Endothelial cell of umbilical vein (primary cell): ENCODE data around the gene ADAMTSL3. TPM values are rescaled to one million over a fixed set of nuclear protein-coding genes. Genes with fewer than 3 reads are reported as not detected.

Experiments used
- BruUV-seq: library from RNA; stranded (reverse); fragments of 400-500 nt; replicated peaks from 2 replicates; lab custom pipeline; 2021; lab: Mats Ljungman, UMichigan
- CTCF ChIA-PET: fragments of 300-600, 350-600 bp; sonication (Branson Sonifier 250); formaldehyde crosslinking; loops from one replicate; lab custom pipeline; 2021; ENCODE audit warnings: antibody characterized with exemption, inconsistent platforms; lab: Charles Lee
- POLR2A ChIA-PET: fragments of 300-600, 350-600 bp; sonication (Branson Sonifier 250); formaldehyde crosslinking; loops from one replicate; lab custom pipeline; 2021; ENCODE audit warnings: antibody characterized with exemption, inconsistent platforms; lab: Charles Lee
- DNase-seq: peaks from one replicate; pipeline ENCODE4 v3.0.0-alpha.2; 2011; ENCODE audit warnings: low read depth, low spot score
- FAIRE-seq: peaks from 2 replicates; lab custom pipeline; 2011; peaks lifted over from hg19 to GRCh38; lab: Jason Lieb, UNC
- H2AFZ ChIP-seq: 2 replicates; pipeline ENCODE4 v1.6.0; 2012; ENCODE audit warnings: low read depth, low read length, control low read depth, inconsistent platforms
- H3K27ac ChIP-seq: 2 replicates; pipeline ENCODE4 v1.5.1; 2011; ENCODE audit warnings: low read depth, mild to moderate bottlenecking, control low read depth, low read length, moderate library complexity; ENCODE audit not compliant: insufficient read depth
- H3K27me3 ChIP-seq, 2 experiments: 2 replicates each; pipeline versions ENCODE4 v1.6.0 to v1.6.1; 2011; ENCODE audit warnings: low read length in 2 of 2, mixed read lengths in 1 of 2; ENCODE audit not compliant: control insufficient read depth in 2 of 2, insufficient read depth in 2 of 2
- H3K36me3 ChIP-seq, 2 experiments: 2 replicates in 1 of 2; 3 replicates in 1 of 2; pipeline ENCODE4 v1.5.1; 2011; ENCODE audit warnings: low read length in 2 of 2, mild to moderate bottlenecking in 1 of 2, moderate library complexity in 1 of 2; ENCODE audit not compliant: control insufficient read depth in 2 of 2, insufficient read depth in 2 of 2; ENCODE audit errors: extremely low read depth in 1 of 2
- H3K4me1 ChIP-seq: 3 replicates; pipeline ENCODE4 v1.5.1; 2011; ENCODE audit warnings: mild to moderate bottlenecking, low read length; ENCODE audit not compliant: control insufficient read depth, insufficient read depth; ENCODE audit errors: extremely low read depth
- H3K4me2 ChIP-seq: 2 replicates; pipeline ENCODE4 v1.6.1; 2011; ENCODE audit warnings: low read length, control low read depth, mixed read lengths; ENCODE audit not compliant: insufficient read depth
- H3K4me3 ChIP-seq, 3 experiments: fragments of 200-600 bp in 1 of 3; sonication (generic), shearing (Covaris generic) in 1 of 3; replicated peaks in 1 of 3; 2 replicates each; pipeline ENCODE4 v1.5.1; 2011 to 2016; ENCODE audit warnings: control low read depth in 3 of 3, low read length in 3 of 3, mild to moderate bottlenecking in 2 of 3, inconsistent platforms in 1 of 3, low read depth in 1 of 3, moderate library complexity in 1 of 3; ENCODE audit not compliant: insufficient read depth in 1 of 3
- H3K79me2 ChIP-seq: 2 replicates; pipeline ENCODE4 v1.6.0; 2012; ENCODE audit warnings: low read length, inconsistent platforms; ENCODE audit not compliant: control insufficient read depth, insufficient read depth
- H3K9ac ChIP-seq: replicated peaks from 2 replicates; pipeline ENCODE3; 2011; ENCODE audit warnings: low read length, control low read depth; ENCODE audit not compliant: insufficient read depth; ENCODE audit errors: extremely low read depth
- H3K9me1 ChIP-seq: replicated peaks from 3 replicates; pipeline ENCODE4 v1.6.0; 2011; ENCODE audit warnings: mild to moderate bottlenecking, low read length; ENCODE audit not compliant: control insufficient read depth, insufficient read depth; ENCODE audit errors: extremely low read depth
- H3K9me3 ChIP-seq: replicated peaks from 2 replicates; pipeline ENCODE4 v1.5.1; 2012; ENCODE audit warnings: low read length, inconsistent platforms; ENCODE audit not compliant: control insufficient read depth, insufficient read depth
- H4K20me1 ChIP-seq: replicated peaks from 2 replicates; pipeline ENCODE3; 2011; ENCODE audit warnings: mild to moderate bottlenecking, low read length; ENCODE audit not compliant: control insufficient read depth, insufficient read depth; ENCODE audit errors: extremely low read depth
- CTCF ChIP-seq, 2 donors: IDR thresholded peaks; 1 replicate in 1 of 2; 2 replicates in 1 of 2; pipeline ENCODE4 v1.5.1; 2011; ENCODE audit warnings: low read length in 2 of 2, mild to moderate bottlenecking in 2 of 2, moderate library complexity in 2 of 2, control low read depth in 1 of 2, inconsistent platforms in 1 of 2, low read depth in 1 of 2; ENCODE audit not compliant: insufficient read depth in 1 of 2; ENCODE audit errors: extremely low read depth in 1 of 2
- EZH2 ChIP-seq: IDR thresholded peaks from 2 replicates; pipeline ENCODE4 v1.6.1; 2012; ENCODE audit warnings: borderline replicate concordance, low read depth, mild to moderate bottlenecking, moderate library complexity, low read length, inconsistent platforms; ENCODE audit not compliant: severe bottlenecking
- FOS ChIP-seq: IDR thresholded peaks from 2 replicates; pipeline ENCODE4 v1.6.1; 2011; ENCODE audit warnings: mild to moderate bottlenecking, low read length, moderate library complexity, borderline replicate concordance; ENCODE audit not compliant: insufficient read depth
- GATA2 ChIP-seq: IDR thresholded peaks from 2 replicates; pipeline ENCODE4 v1.7.0; 2011; ENCODE audit warnings: low read depth, mild to moderate bottlenecking, moderate library complexity, mixed read lengths, low read length; ENCODE audit not compliant: insufficient read length, insufficient read depth
- JUN ChIP-seq: IDR thresholded peaks from 2 replicates; pipeline ENCODE4 v1.6.1; 2011; ENCODE audit warnings: borderline replicate concordance, low read depth; ENCODE audit not compliant: insufficient read length, insufficient read depth
- MAX ChIP-seq: IDR thresholded peaks from 2 replicates; pipeline ENCODE4 v1.6.1; 2011; ENCODE audit not compliant: insufficient read depth, insufficient read length
- MYC ChIP-seq: IDR thresholded peaks from one replicate; pipeline ENCODE4 v1.6.1; 2011; ENCODE audit warnings: mild to moderate bottlenecking, low read depth, low read length
- POLR2A ChIP-seq: IDR thresholded peaks from 2 replicates; pipeline ENCODE4 v1.6.1; 2012; ENCODE audit warnings: low read depth, mild to moderate bottlenecking, control low read depth, low read length
- POLR2AphosphoS5 ChIP-seq: IDR thresholded peaks from 2 replicates; pipeline ENCODE4 v1.6.1; 2012; ENCODE audit warnings: low read depth, mild to moderate bottlenecking, control low read depth, low read length, moderate library complexity; ENCODE audit not compliant: insufficient read depth
- dilution Hi-C: fragments of 300-500 bp; cut with MboI; formaldehyde crosslinking; loops from one replicate; pipeline ENCODE4 v1.15.0; 2019; ENCODE audit warnings: low sequenced_read_pairs; ENCODE audit not compliant: extremely low pct_ligation_motif_present
- intact Hi-C: fragments of 100-400 bp; cut with micrococcal nuclease; formaldehyde crosslinking; loops from one replicate; pipeline ENCODE4 v1.10.0; 2022
- polyA plus RNA-seq, 4 experiments: library from polyadenylated mRNA; depleted of rRNA in 3 of 4; stranded (reverse) in 3 of 4; unstranded in 1 of 4; fragments of >200 nt; gene quantifications; 2 replicates each; pipeline versions ENCODE4 v1.2.1 to v1.2.3, GENCODE V29; 2011 to 2012; ENCODE audit warnings: missing spikeins in 1 of 4
- total RNA-seq: library from RNA; stranded (reverse); gene quantifications from 2 replicates; pipeline ENCODE4 v1.2.3, GENCODE V29; 2021

Gene ADAMTSL3
- total and polyA plus RNA-seq, 2 donors (not counting 3 experiments of a cell fraction or from before 2014, with no cell fraction given): not detected

- no peaks in the 10 kb centered on the region for H3K4me1 ChIP-seq
- dilution Hi-C loops: no loop called here
- TF ChIP-seq POLR2A (no peak), GATA2 (no peak), JUN (no peak), MAX (no peak), EZH2 (no peak), FOS (no peak), CTCF (IDR thresholded peaks at IDR 0.05; ENCODE audit: extremely low read depth in 1 of 2, insufficient read depth in 1 of 2, low read depth in 1 of 2, low read length in 2 of 2) (no peak), POLR2AphosphoS5 (no peak), MYC (no peak)
Observed at GRCh38 chr15:83993591-83993990, 339.7 kb downstream of the ADAMTSL3 start.

More at GRCh38 chr15:83993591-83993990, 339.7 kb downstream of the ADAMTSL3 start:
- ChIA-PET POLR2A (no interaction called here), CTCF (no interaction called here)
- no peaks in the 10 kb centered on the region for H3K79me2 ChIP-seq
- H3K27me3 ChIP-seq: no peaks in the 10 kb centered on the region
- intact Hi-C loops: no loop called here
- H3K4me2 ChIP-seq: no peak overlapping the region
- BruUV-seq: no TSS peak
- FAIRE-seq: no peak
- no peak overlapping the region for H3K4me3 ChIP-seq
- H3K9me3 ChIP-seq: no peaks in the 10 kb centered on the region
- H4K20me1 ChIP-seq: no peaks in the 10 kb centered on the region
- DNase-seq: no peak
- H3K27ac ChIP-seq: no peak overlapping the region
- no peak overlapping the region for H2AFZ ChIP-seq
- H3K9me1 ChIP-seq: no peaks in the 10 kb centered on the region
- H3K36me3 ChIP-seq: no peaks in the 10 kb centered on the region
- no peak overlapping the region for H3K9ac ChIP-seq
